Stromal cell of bone marrow (primary cell): Measurements from ENCODE around the gene OR6V1.
"Not testable (repeated sequence)": the region's sequence is repeated elsewhere in the genome, so short reads cannot be mapped to it uniquely, and the experiment has no call there.

Source experiments
- DNase-seq: peaks from one replicate; pipeline ENCODE4 v3.0.0-alpha.2; 2012; ENCODE audit warnings: low read depth

OR6V1 gene

DNA sequence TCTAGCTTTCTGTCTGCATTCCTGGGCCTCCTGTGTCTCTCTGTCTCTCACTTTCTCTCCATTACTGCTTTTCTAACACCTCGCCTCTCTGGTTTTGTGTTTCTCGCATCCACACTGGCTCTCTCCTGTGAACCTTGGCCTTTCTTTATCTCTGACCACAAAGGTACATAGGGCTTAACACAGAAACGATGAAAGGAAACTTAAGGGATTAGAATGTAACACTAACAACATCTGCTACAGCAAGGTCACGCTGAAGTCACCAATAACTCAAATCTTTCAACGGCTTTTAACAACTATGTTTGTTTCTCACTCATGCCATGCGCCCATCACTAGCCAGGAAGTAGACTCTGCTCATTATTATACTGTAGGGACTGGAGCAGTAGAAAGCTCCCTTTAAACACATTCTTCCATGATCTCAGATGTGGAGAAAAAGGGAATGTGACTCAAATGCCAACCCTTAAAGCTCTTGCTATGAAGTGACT lies 9.3 kb upstream of the OR6V1 start:
- no peak for DNase-seq

DNA sequence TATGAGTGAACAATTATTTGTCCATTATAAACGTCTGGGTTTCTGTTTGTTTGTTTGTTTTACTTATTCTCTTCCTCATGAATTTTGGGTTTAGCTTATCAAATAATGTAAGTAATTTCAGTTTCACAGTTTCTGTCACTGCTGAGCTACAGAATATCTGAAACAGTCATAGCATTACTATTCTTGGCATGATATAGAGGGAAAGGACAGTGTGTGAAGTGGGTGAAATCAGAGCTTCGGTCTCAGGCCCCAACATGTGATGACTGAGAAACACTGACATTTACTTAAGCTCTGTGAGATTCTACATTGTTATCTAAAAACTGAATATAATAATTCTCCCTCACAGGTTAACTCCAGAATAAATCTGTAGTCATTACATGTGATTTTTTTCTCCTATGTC lies 8.8 kb upstream of the OR6V1 start:
- no peak for DNase-seq

- DNase-seq, result no peak
These were observed 5.7 kb upstream of the OR6V1 start for GRCh38 chr7:143046426-143046851.

GRCh38 chr7:143047326-143047725 lies 4.8 kb upstream of the OR6V1 start:
- DNase-seq, result no peak

- no peak for DNase-seq
These were observed 3.3 kb upstream of the OR6V1 start for GRCh38 chr7:143048827-143049226.

DNA sequence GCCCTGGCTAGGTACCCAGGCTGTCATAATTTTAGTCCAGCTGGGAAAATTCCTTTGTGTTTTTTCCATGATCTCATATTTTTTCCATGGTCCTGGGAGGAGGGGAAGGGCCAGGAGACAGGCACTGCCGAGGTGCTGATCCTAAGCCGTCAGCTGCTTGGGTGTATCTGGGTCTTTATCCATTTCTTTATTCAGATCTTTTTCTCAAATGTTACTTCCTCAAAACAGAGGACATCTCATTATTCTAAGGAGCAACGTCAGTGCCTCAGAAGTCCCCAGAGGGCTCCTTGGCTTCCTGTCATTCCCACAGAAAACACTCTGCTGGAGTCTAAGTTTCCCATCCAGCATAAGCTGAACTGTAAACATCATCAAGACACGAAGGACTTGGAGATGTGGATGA lies 2.8 kb upstream of the OR6V1 start:
- DNase-seq, result no peak

DNA sequence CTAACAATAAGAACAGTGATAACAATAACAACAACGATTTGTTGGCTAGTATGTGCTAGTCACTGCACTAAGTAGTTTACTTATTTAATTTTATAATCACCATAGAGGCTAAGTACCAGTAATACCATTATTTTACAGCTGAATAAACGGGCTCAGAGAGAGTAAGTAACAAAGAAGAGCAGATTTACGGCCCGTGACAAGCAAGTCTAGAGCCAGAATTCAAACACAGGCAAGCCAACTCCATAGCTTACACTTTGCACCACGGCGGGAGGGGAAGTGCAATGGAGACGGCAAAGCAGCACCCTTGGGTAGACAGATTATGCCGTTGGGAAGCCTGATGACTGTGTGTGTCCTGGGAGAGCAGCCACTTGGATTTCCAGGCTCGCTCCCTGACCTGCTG lies 1.2 kb upstream of the OR6V1 start:
- no peak for DNase-seq

DNA sequence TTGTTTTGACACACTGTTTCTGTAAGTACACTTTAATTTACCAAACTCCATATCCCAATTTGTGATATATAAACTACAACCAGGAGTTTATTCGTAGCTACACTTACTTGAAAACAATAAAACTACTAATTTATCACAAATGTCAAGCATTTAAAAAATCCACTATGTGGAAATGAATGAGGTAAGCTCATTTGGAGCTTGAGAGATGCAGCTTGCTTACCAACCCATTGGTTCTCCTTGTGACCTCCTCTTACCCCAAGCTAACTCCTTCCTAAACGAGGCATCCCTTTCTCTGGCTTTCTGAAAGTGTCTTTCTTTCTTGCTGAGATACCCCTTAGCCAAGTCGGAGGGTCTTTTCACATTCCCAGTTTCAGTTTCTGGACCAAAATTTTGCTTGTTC lies 2.5 kb downstream of the OR6V1 start:
- DNase-seq, result no peak

- no peak for DNase-seq
These were observed 3.6 kb downstream of the OR6V1 start for GRCh38 chr7:143055754-143056153.

DNA sequence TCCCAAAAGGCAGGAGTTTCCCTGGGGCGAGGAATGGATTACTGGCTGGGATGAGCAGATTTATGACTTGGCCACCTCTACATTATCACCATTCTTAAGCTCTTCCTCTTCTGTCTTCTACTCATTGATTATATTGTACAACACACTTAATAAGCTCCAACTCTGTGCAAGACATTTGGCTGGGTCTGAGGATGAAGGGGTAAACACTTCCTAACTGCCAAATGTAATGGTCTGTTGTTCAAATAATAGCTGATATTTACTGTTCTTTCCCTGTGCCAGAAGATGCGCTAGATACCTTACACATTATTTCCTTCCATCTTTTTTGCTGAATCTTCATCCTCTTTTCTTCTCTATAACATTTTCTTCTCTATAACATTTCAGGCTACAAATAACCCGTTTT lies 11.6 kb downstream of the OR6V1 start:
- no peak for DNase-seq

DNA sequence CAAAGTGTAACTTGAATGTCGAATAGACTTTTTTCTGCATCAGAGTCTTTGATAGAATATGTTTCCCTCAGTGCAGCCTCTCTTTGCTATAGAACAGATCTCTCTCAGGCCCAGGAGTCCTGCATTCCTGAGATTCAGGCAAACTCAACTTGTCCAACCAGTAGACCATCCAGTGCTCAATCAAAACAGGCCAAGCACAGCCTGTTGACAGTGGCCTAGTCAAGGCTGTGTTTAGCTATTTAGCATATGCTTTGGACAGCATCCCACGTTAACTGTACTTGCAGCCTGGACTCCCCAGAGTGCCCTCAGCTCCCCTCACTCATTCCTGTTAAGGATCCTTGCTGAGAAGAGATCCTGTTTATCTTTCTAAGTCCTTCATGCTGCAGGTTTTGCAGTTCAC lies 16.3 kb downstream of the OR6V1 start:
- DNase-seq, result no peak

DNA sequence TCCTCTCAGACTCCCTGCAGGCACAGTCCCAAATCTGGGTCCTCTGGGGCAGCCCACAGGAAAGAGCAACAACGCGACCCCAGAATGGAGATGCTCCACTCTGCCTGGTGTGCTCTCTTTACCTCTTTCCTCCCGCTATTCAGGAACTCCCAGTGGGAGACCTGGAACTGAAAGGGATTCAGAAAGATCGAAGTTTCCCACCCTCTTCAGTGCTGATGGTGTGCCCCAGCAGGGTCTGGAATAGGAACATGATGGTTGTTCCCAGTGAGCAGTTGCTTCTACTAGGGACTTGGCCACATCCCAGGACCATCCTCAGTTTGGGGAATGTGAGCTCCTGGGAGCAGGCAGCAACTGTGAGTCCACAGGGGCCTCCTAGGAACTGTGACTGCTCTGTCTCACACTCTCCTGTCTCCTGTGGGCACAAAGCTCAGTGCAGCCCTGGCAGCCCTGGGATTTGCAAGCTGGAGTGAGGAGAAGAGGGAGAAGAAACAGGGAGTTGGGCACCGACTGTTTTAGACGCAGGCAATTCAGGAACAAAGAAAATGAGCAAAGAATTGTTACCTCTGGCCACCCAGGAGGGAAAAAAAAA lies 17.9 kb downstream of the OR6V1 start:
- no peak for DNase-seq

- DNase-seq, result no peak
These were observed 21.4 kb downstream of the OR6V1 start for GRCh38 chr7:143073556-143073955.

DNA sequence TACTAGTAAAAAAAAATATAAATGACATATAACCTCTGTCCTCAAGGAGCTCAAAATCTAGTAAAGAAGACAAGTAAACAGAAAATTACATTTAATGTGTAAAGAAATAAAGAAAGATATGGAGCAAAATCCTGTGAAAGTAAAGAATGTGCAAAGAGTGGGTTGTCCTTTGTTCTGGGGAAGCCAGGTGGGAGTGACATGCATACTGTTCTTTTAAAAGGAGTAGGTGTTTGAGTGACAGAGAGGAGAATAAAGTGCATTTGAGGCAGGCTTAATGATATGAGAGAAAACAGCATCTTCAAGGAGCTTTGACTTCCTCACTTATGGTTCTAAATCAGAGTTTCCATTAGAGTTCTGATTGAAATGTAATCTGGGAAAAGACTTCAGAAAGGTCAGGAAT lies 22.0 kb downstream of the OR6V1 start:
- no peak for DNase-seq

DNA sequence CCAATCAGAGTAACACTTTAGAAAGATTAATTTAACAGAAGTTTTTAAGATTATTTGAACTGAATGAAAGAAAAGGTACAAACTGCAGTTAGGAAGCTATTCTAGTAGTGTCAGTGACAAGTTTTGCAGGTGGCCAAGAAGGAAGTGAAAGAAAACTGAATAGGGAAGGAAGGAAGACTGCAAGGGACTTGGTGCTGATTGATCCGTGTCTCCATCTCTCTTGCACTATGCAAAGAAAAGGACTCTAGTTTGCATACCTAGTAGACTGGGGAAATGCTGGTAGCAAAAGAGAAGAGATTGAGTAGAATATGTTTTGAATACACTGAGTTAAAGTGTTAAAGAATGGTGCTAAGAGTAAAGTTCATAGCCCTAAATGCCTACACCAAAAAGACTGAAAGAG lies 33.0 kb downstream of the OR6V1 start:
- no peak for DNase-seq

- DNase-seq, result not testable (repeated sequence)
These were observed 33.5 kb downstream of the OR6V1 start for GRCh38 chr7:143085610-143086009.

GRCh38 chr7:143088549-143089231 lies 36.5 kb downstream of the OR6V1 start:
- DNase-seq, result not testable (repeated sequence)

DNA sequence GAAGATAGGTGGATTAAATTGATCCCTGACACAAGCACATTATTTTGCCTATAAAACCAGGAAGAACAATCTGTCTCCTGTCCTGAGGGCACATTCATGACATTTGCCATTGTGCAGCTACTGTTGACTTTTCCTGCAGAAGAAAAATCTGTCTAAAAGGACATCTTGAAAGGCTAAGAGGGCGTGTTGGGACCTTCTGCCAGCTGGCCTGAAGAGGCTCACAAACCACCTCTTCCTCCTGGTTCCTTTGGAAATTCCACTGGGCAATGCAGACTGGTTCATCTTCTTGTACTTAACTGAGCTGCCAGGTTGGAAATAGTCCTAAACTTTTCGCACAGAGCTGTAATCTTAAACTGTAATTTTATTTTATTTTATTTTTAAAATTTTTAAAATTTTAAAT lies 44.0 kb downstream of the OR6V1 start:
- DNase-seq, result no peak

DNA sequence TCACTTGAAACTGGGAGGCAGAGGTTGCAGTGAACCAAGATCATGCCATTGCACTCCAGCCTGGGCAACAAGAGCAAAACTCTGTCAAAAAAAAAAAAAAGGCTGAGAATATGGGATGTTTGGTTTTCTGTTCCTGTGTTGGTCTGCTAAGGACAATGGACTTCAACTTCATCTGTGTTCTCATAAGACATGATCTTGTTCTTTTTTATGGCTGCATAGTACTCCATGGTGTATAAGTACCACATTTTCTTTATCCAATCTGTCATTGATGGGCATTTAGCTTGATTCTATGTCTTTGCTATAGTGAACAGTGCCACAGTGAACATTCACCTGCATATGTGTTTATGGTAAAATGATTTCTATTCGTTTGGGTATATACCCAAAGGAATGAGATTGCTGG lies 47.4 kb downstream of the OR6V1 start:
- DNase-seq, result not testable (repeated sequence)
